KMS-11 (cell line): ENCODE measurements around the gene SPAG9.

ENCODE experiments used
- H2AFZ ChIP-seq: fragments of 200-600 bp; sonication (generic); 2 replicates; pipeline ENCODE4 v1.6.1; 2016; ENCODE audit warnings: antibody characterized with exemption, mixed run types, low read depth
- H3K27ac ChIP-seq: fragments of 200-600 bp; sonication (generic); 2 replicates; pipeline ENCODE4 v1.6.1; 2016; ENCODE audit warnings: mild to moderate bottlenecking, mixed run types
- H3K27me3 ChIP-seq: fragments of 200-600 bp; sonication (generic); 2 replicates; pipeline ENCODE4 v1.6.1; 2017; ENCODE audit warnings: mild to moderate bottlenecking, low read depth, mixed run types, moderate library complexity; ENCODE audit not compliant: insufficient read depth
- H3K36me3 ChIP-seq: fragments of 200-600 bp; sonication (generic); 2 replicates; pipeline ENCODE4 v1.6.1; 2017; ENCODE audit warnings: mild to moderate bottlenecking, mixed run types; ENCODE audit not compliant: insufficient read depth
- H3K4me1 ChIP-seq: fragments of 200-600 bp; sonication (generic); 2 replicates; pipeline ENCODE4 v1.6.1; 2016; ENCODE audit warnings: mild to moderate bottlenecking, low read depth, mixed run types; ENCODE audit not compliant: poor library complexity, severe bottlenecking
- H3K4me2 ChIP-seq: fragments of 200-600 bp; sonication (generic); 2 replicates; pipeline ENCODE4 v1.7.0; 2016; ENCODE audit warnings: mild to moderate bottlenecking, mixed run types
- H3K4me3 ChIP-seq: fragments of 200-600 bp; sonication (generic); IDR thresholded peaks from 2 replicates; pipeline ENCODE4 v1.6.1; 2017; ENCODE audit warnings: low read depth, low read length, mixed read lengths; ENCODE audit not compliant: insufficient read depth
- H3K79me2 ChIP-seq: fragments of 200-600 bp; sonication (generic); 2 replicates; pipeline ENCODE4 v1.6.1; 2016; ENCODE audit warnings: low read depth, mixed run types; ENCODE audit not compliant: insufficient read depth
- H3K9ac ChIP-seq: fragments of 200-600 bp; sonication (generic); 2 replicates; pipeline ENCODE4 v1.6.1; 2016; ENCODE audit warnings: mild to moderate bottlenecking, mixed run types
- H4K20me1 ChIP-seq: fragments of 200-600 bp; sonication (generic); 2 replicates; pipeline ENCODE4 v1.6.1; 2016; ENCODE audit warnings: mild to moderate bottlenecking, mixed run types; ENCODE audit not compliant: insufficient read depth
- CTCF ChIP-seq: fragments of 200-600 bp; sonication (generic); conservative IDR thresholded peaks from 2 replicates; pipeline ENCODE4 v1.6.1; 2017; ENCODE audit warnings: low read depth, mild to moderate bottlenecking, antibody characterized with exemption, low read length, moderate library complexity, mixed read lengths

The SPAG9 gene

GRCh38 chr17:51010173-51010675 lies 110.4 kb downstream of the SPAG9 start:
- Histone ChIP-seq H4K20me1 (no peaks in the 10 kb centered on the region), H3K4me3 (no peak overlapping the region), H3K27me3 (no peaks in the 10 kb centered on the region), H3K27ac (no peak overlapping the region), H3K36me3 (no peaks in the 10 kb centered on the region), H3K79me2 (no peaks in the 10 kb centered on the region), H2AFZ (no peak overlapping the region), H3K4me1 (peaks cover 11% of the 10 kb centered on the region), H3K4me2 (no peak overlapping the region), H3K9ac (no peak overlapping the region)
- no peak for TF ChIP-seq CTCF

DNA sequence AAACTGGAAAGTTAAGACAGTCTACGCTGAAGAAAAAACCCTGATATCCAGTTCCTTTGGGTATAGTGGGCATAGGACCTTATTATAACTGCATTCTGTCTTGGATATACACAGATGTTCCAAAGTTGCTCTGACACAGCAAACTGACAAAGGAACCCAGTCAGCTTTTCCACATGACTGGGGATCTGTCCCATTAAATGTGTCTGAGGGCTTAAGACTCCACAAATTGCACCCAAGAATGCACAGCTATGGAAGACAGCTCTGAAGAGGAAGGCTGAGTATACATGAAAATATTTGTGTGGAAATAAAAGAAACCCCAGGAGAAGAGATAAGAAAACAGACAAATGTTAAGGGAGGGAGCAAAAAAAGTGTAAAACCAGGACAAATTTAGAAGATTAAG lies 114.1 kb downstream of the SPAG9 start:
- TF ChIP-seq CTCF: no peak

DNA sequence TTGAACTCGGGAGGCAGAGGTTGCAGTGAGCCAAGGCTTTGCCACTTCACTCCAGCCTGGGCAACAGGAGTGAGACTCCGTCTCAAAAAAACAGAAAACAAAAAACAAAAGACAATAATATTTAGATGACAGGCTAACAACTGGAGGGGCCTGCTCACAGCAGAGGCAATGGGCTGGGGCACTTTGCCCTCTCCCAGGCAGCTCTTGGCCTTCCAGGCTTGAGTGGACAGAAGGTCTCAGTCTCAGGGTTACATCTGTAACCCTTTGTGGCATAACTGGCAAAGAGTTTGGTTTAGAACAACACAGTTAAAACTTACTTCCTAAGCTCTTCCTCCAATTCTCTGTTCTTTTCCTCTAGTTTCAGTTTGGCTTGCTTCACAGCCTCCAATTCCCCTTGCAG lies 114.9 kb downstream of the SPAG9 start:
- Histone ChIP-seq H3K79me2 (no peaks in the 10 kb centered on the region), H3K9ac (no peak overlapping the region), H4K20me1 (no peaks in the 10 kb centered on the region), H3K36me3 (no peaks in the 10 kb centered on the region), H3K27ac (no peak overlapping the region), H3K4me3 (no peak overlapping the region), H3K4me1 (peaks cover 4% of the 10 kb centered on the region), H2AFZ (no peak overlapping the region), H3K4me2 (no peak overlapping the region), H3K27me3 (no peaks in the 10 kb centered on the region)
- no peak for TF ChIP-seq CTCF

More for the DNA sequence above, 114.1 kb downstream of the SPAG9 start:
- no peaks in the 10 kb centered on the region for H3K79me2 ChIP-seq
- H3K27me3 ChIP-seq: no peaks in the 10 kb centered on the region
- no peak overlapping the region for H3K4me3 ChIP-seq
- H3K27ac ChIP-seq: no peak overlapping the region
- H3K4me1 ChIP-seq: peaks cover 4% of the 10 kb centered on the region
- H3K4me2 ChIP-seq: no peak overlapping the region
- no peak overlapping the region for H3K9ac ChIP-seq
- H4K20me1 ChIP-seq: no peaks in the 10 kb centered on the region
- H3K36me3 ChIP-seq: no peaks in the 10 kb centered on the region
- H2AFZ ChIP-seq: no peak overlapping the region

- H2AFZ ChIP-seq: no peak overlapping the region
- H3K27me3 ChIP-seq: no peaks in the 10 kb centered on the region
- H4K20me1 ChIP-seq: no peaks in the 10 kb centered on the region
- no peak overlapping the region for H3K4me2 ChIP-seq
- TF ChIP-seq CTCF: no peak
- H3K27ac ChIP-seq: no peak overlapping the region
- H3K4me3 ChIP-seq: no peak overlapping the region
- H3K4me1 ChIP-seq: peaks cover 4% of the 10 kb centered on the region
- no peak overlapping the region for H3K9ac ChIP-seq
- no peaks in the 10 kb centered on the region for H3K79me2 ChIP-seq
- no peaks in the 10 kb centered on the region for H3K36me3 ChIP-seq
These were observed 116.4 kb downstream of the SPAG9 start for GRCh38 chr17:51004249-51004648.
